CD4-positive, alpha-beta T cell treated with Interleukin-4 for 4 hours (primary cell): ENCODE data around the gene LDAH.
A peak's percentile ranks its signal among the peaks of the same experiment; 100 is the strongest.

Source experiments
- DNase-seq: peaks from one replicate; pipeline ENCODE4 v3.0.0-alpha.2; 2020

LDAH gene

DNA sequence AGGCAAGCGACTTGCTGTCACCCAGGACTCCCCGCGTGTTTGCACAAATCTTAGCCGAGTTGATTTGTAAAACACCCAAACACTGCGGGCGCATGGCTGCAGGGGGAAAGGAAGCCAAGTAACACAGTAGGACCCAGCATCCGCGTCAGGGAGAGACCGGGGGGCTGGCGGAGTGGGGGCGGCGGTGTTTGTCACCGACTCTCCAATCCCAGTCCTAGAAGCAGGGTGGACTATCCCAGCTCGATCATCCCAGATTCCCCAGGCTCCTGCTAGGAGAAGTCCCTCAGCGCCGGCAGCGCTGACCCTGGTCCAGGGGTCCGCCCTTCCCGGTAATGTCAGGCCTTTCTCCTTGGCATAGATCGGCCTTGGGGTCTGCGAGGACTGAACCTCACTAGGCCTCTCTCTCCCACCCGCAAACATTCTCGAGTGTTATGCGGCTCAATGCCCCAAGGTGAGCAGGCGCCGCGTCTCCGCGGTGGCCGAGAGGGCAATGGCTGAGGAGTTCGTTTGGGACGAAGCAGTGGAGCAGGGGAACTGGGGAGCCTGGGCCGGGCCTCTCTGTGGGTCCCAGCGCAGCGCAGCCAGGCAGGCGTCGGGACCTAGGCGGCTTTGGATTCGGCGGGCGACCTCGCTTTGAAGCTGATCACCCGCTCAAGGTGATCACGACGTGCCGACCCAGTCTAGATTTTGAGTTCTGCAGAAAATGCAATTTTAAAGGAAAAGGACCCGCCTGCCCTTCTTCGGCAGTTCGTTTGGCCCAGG lies 157.5 kb downstream of the LDAH start:
- no peak for DNase-seq

DNA sequence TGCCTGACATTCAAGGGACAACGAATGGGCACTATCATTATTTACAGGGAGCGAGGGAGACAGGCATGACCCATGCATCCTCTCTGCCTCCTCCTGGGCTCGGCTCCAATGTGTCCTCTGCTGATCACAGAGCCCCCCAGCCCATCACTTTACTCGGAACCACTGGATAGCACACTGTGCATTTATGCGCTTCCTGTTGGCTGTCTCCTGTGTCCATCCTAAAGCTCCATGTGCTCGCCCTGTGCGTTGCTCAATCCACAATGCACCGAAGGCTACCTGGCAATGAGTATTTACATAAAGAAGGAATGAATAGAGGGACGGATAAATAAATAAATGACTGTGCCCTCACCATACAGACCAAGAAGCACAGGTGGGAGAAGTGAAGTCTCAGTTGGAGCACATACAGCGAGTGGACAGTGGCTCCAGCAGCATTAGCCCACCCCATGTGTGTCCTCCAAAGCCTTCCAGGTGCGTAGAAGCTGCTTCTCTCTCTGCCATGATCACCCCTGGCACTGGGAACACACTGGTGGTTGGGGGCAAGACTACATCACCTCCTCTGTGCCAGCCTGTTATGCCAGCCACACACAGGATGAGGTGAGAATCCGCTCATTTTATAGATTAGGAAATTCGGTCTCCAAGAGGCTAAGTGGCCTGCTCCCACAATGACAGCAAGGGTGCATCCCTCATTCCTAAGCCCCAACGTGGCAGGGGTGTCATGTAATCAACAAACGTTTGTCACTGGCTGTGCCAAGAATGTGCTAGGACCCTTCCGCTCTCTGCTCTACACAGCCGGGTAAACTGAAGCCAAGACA lies 158.3 kb downstream of the LDAH start:
- no peak for DNase-seq

DNA sequence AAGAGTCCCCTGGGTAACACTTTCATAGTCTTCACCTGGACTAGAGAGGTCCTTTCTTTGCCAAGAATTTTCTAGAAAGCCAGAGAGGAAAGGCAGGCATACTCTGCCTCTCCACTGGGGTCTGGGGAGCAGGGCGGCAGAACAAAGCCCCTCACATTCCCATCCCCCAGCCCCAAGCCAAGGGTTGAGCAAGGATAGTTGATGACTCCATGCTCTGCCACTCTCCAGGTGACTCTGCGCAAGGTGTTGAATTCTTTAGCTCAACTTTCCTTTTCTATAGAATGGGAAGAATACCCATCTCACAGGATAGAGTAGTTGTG lies 158.9 kb downstream of the LDAH start:
- DNase-seq, result no peak

DNA sequence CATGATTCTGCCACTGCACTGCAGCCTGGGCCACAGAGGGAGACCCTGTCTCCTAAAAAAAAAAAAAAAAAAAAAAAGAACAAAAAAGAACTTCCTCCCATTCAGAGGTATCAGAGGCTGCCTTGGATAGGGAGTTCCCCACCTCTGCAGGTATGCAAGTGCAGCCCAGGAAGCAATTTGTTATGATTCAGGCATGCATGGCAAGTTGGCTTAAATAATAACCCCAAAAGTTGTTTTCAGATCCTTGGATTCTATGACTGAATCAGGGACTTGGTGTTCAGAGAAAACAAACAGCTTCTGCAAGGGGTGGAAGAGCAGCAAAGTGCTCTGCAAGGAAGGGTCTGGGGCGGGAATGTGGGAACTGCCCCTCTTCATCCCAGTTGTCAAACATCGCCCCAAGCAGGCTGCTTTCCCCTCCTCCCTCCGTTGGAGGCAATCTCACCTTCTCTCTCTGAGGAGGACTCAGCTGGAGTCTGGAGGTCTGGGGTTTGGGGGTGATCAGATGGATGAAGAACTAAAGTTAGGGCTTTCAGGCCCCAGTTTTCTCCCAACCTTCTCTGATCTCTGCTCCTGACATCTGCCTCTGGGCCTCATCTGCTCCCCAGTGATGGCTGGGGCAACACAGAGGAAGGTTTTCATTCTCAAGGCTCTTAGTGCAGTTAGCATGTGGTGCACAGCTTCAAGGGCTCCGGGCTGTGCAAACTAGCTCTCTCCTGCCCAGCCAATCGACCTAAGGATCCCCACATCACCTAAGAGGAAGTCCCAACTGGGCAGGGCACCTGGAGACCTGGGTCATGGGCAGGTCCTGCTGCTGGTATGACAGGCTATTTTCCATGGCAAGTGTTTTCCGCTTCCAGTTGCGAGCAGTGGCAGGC lies 159.5 kb downstream of the LDAH start:
- DNase-seq, result no peak

DNA sequence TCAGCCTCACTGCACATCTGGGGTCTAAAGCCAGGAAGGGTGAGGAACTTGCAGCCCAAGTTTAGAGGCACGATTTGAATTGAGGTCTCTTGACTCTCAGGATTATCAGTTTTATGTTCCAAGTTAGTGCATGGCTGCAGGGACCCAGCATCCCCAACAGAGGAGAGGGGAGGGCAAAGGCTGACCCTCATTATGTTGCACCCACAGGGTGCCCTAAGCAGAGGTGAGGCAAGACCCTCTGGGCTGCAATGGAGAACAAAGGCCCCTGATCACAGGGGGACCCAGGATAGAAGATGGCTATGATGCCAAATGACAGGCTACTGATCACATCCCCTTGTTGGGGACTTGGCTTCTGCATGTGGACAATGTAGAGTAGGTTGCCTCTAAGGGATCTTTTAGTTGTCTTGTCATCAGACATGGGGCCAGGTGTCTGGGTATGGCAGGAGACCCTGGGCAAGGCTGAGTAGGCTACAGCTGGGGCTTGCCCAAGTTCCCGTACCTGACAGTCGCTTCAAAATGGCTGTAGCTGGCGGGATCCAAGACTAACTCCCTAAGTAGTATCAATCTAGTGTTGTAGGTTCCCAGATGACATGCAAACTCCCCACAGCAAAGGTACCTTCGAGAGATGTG lies 160.5 kb downstream of the LDAH start:
- no peak for DNase-seq

DNA sequence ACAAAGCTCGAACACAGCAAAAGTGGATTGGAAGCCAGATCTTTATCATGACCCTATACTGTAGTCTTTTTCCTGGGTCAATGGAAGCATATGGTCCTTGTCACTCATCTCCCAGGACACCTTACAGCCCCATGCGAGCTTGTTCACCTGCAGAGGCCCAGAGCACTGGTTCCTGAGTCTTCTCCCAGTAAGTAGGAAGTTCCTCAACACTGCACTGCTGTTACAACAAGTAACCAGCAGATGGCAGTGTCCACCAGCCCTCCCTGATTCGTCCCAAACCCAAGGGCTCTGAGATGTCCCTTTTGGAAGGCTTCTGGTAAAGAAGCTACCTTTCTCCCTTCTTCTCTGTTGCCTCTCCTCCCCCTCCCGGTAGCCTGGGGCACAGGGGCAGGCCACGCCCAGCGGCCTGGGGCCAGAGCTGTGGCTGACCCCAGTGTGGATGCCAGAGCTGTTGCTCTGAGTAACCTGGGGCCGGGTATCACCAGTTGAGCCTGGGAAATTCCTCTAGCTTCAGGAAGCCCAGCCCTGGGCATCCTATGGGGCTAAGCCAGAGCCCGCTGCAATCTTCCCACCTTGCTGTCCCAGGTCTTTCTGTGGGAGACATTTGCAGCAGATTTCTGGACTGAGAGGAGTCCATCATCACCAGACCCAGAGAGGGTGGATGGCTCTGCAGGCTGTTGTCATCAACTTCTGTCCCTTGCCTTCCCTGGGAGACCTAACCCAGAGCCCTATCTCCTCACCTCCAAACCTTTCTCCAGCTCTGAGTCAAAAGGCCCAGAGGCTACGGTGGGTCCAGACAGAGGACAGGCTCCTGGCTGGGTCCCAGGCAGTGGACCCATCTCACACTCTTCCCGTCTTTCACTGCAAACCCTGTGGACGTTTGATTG lies 161.2 kb downstream of the LDAH start:
- peak; percentile 76 for DNase-seq

DNA sequence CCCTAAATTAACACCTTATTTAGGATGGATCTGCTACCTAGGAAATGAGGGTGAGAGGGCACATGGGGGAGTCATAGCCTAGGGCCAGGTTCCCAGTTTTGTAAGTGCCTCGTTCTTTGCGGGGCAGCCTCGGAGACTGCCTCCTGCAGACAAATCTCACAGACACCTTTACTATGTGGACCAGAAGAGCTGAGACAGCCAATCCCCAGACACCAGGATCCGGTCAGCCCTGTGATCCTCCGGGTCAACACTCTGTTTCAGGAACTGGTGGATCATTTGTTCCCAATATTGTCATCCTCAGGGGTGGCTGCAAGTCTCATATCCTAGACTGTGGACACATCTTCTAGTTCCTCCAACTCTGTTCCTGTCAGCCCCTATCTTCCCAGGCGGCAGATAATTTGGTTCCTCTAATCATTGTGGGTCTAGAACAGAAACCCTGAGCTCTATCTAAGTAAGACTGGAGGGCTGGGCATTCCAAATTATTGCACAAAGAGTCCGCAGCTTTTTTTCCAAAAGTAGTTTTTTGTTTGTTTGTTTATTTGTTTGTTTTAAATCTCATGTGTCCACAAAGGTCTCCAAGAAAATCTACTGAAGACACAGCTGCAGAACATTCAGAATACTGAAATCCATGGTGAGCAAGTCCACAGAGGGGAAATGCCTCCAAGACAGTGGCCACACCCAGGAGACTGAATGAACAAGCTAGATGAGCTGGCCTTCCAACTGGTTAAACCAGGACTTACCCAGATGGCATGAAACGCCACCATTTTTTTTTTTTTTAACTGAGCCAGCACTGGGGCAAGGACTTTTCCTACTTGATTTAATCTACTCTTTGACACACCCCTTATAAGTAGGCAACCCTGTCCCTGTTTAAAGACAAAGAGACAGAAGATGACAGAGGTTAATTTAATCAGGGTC lies 162.1 kb downstream of the LDAH start:
- no peak for DNase-seq

DNA sequence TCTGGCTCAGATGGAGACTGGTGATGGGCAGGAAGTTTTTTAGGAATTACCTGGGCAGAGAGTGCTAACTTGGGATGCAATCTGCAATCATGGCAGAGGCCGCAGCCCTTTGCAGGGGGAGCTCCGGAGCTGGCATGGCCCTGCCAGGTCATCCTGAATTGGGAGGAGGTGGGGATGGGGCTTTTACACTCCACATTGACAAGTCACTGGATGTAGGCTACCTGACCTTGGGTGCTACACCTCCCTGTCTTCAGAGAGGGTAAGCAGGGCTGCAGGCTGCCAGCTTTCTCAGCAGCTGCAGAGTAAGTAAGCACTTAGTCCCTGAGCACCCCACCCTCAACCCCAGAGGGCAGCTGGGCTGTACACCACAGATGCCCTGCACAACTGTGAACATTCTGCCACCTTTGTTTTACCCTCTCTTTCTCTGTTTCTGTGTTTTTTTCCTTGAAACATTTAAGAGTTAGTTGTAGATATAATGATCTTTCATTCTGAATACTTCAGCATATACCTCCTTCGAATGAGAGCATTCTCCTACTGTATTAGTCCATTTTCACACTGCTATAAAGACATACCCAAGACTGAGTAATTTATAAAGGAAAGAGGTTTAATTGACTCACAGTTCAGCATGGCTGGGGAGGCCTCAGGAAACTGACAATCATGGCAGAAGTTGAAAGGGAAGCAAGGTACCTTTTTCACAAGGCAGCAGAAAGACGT lies 165.2 kb downstream of the LDAH start:
- DNase-seq, result no peak

DNA sequence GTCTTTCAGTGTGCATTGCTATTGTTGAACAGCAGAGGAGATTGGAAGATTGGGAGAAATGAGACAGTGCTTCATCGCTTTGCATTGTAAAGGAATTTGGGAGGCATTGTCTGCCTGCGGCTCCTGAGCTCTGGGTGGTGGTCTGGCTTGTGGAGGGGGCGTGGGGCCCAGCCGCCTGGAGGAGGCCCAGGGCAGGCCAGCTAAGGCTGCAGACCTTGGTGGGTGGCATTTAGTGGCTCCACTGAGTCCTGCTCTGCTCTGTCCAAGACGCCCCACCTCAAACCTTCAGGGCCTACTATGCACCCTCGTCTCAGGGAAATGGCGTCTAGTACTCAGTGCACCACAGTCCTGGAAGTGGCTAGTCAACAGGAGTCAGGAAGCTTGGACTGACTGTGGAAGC lies 166.3 kb downstream of the LDAH start:
- DNase-seq, result no peak

DNA sequence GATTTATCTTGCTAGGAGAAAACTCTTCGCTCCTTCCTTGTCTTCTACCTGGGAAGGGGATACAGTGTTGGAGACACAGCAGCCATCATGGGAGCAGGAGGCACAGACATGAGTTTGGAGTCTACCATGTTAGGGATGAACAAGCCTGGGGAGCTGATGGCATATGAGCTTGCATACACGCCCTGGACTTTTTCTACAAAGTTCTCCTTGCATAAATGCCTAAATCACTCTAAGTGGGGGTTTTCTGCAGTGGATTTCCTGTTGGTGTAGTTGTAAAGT lies 168.4 kb downstream of the LDAH start:
- DNase-seq, result no peak

DNA sequence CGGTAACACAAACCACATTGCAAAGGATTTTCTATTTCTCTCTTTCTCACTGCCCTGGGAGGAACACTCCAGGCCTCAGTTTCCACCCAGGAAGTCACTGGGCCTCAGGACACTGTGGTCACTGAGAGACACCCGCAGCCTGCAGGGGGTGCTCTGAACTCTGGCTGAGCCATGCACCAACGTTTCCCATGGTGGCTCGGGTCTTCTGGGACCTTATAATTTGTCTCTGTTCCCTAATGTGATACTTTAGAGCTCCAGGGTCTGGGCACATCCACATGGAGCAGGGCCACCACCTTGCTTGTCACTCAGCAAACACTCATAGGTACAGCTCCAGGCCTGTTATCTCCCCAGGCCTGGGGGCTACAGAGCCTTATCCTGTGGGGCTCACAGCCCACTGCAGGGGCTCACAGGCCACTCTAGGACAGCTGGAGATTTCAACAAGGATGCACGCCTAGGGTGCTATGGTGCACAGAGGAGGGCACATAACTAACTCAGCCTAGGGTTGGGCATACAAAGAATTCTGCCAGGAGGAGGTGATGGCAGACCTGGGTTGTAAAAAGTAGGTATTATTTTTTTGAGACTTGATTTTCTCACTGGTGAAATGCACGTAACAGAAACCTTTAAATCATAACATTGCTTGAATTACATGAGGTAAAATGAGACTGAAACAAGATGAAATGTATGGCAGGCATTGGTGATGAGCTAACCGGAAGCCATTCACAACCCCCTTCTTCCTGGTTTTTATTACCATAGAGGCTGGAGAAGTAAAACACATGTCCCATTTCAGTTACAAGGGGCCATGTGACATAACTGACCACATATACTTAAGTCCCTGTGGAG lies 169.0 kb downstream of the LDAH start:
- no peak for DNase-seq

DNA sequence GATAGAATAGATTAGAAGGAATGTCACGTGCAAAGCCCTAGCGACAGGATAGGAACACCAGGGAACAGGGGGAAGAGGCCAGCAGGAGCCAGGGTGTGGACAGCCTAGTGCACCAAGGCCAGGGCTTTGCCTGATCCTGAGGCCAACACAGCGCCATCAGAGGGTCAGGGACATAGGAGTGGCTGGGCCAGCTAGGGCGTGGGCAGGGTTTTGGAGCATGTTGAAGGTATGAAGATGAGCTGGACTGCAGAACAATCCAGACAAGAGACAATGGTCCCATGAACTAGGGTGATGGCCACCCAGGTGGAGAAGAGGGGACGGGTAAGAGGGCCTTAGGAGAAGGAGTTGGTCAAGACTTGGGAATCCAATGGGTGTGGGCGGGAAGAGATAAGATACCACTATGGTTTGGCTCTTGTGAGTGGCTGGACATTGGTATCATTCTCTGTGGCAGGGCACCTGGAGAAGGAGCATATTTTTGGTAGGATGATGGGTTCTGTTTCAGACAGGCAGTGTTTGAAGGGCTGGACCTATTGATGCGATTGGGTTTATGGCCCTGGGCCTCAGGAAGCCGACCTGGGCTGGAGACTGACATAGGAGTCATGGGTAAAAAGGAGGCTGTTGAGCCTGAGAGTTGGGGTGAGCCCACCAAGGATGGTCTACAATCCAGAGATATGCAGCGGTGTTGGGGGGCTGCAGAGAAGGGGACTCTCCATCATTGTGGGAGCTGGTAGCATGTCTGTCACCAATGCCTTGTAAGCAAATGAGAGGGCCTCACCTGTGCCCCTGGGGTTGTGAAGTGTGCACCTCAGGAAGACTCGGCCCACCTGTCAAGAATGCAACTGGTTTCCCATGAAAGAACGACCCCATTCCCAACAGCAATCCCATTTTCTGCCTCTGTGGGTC lies 170.0 kb downstream of the LDAH start:
- DNase-seq, result no peak

DNA sequence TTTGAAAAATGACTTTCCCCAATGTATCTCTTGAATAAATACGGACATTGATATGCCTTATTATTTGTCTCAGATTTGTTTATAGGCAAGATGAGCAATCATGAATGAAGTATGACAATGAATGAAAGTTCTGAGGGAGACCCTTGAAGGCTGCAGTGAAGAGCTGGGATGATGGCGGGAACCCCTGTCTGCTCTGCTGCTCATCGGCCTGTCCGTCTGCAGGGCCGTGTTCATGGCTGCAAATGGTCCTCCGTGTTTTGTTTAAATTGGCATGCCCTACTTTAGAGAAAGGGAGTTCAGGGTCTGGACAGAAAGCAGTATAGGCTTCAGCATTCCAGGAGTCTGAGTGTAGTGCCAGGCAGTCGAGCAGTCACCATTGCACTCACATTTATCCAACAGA lies 170.8 kb downstream of the LDAH start:
- DNase-seq, result no peak

DNA sequence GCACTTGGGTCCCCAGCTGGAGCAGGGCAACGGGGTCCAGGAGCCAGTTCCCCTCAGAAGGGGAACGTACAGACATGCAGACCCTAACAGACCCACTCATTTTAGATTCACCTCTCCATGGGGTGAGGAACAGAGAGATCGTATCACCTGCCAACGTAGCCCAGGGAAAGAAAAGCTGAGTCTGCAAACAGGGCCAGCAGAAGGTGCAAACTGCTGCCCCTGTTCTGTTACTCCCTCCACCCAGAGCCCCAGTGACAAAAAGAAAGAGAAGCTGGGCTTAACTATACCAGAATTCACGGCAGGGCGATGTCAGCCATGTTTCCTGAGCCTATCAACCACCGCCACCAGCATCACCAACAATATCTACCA lies 171.2 kb downstream of the LDAH start:
- no peak for DNase-seq

DNA sequence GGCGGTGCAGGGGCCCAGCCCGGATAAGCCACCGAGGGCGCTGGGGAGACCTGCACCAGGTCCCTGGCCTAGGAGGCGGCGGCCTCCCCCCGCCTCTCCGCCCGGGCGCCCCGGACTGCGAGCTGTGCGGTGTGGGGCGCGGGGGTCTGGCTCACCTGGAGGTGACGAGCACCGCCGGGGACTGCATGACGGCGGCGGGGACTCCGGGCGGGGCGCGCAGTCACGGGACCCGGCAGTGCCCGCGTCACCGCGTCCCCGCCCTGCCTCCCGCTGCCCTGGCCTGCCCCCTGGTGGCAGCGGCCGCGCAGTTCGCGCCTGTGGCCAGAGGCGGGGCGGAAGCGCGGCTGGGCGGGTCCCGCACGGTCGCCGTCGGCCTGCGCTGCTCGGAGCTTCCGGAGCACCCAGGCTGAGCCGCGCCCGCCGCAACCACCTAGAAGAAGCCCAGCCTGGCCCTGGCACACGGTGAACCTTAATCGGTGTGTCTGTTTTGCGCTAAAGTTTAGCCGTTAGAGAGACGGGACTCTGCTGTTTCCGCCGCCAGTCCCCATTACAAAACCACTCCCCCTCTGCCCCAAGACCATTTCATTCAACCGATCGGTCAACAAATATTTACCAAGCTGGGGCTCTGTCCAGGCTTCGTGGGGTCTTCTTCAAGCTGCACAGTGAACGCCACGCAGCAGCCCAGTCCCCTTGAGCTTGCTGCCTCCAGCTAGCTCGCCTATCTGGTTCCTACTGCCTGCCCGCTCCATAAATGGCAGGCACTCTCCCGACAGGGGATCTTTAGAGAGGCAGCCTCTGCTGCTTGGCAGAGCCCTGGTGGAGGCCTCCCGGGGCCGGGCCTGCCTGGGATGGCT lies 171.8 kb downstream of the LDAH start, which contains the start of gene HS1BP3:
Gene HS1BP3, minus strand, starts transcription at position 222 of the 854 bp plus-strand sequence. Its CDS starts 35 bp downstream, at position 187.
- DNase-seq, result peak; percentile 82

DNA sequence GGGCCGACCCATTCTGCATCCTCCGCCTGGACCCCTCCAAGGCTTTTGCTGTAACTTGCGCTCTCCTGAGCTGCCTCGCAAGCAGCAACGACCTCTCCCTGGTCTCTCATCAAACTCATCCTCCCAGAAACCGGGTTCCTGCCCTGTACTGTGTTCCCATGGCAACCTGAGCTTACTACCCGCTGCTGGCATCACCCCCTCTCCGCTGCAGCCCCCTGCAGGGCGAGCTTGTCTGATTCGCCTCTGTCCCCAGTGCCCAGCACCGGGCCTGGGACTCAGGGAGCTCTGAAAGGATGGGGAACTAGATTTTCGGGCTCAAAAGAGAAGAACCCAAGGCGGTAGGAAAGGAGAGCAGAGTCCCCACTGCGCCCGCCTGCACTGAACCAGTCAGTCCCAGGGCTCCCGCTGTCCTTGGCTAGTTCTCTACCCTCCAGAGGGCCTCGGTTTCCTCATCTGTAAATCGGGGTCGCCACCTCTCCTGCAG lies 172.5 kb downstream of the LDAH start:
- peak; percentile 17 for DNase-seq

DNA sequence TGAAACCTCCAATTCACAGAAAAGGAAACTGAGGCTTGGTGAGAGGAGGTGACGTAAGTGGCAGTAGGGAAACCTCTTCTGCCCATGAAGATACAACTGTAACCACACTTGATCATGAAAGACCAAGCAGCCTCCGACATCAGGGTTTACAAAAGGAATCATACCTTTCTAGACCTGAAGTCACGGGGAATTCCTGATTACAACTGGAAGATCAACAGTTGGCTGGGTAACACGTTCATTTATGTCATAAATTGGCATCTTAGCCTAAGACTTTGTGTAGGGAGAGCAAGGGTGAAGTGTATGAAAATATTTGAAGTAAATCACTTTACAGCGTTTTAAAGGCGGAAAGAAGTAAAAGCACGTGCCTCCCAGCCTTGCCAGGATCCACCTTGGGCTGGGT lies 172.9 kb downstream of the LDAH start:
- DNase-seq, result no peak
